Gastrocnemius medialis (tissue), 4 donors: ENCODE results near the gene ATP6V1F. TPM values are rescaled to one million over a fixed set of nuclear protein-coding genes. Genes with fewer than 3 reads are reported as not detected.

Experiments used
- ATAC-seq, 2 donors: fragments of 150-250 bp; one replicate each; pipeline ENCODE4 v1.9.1; 2016
- DNase-seq, 2 donors: peaks; one replicate each; pipeline ENCODE4 v3.0.0-alpha.2; 2019
- H3K27ac ChIP-seq, 4 donors: fragments of 200-600 bp; sonication (generic); 1 replicate in 1 of 4; 2 replicates in 3 of 4; pipeline ENCODE4 v1.5.1; 2016 to 2018; ENCODE audit warnings: mild to moderate bottlenecking in 2 of 4, moderate library complexity in 1 of 4
- H3K27me3 ChIP-seq, 3 donors: fragments of 200-600 bp; sonication (generic) in 2 of 3; 1 replicate in 1 of 3; 2 replicates in 2 of 3; pipeline versions ENCODE4 v1.5.1 to v1.6.0; 2016 to 2019; ENCODE audit warnings: mild to moderate bottlenecking in 1 of 3, moderate library complexity in 1 of 3
- H3K36me3 ChIP-seq, 2 donors: fragments of 200-600 bp; sonication (generic) in 1 of 2; one replicate each; pipeline ENCODE4 v1.5.1; 2017 to 2018
- H3K4me1 ChIP-seq, 2 donors: fragments of 200-600 bp; sonication (generic) in 1 of 2; one replicate each; pipeline ENCODE4 v1.5.1; 2016 to 2017; ENCODE audit warnings: mild to moderate bottlenecking in 2 of 2
- H3K4me3 ChIP-seq, 4 donors: fragments of 200-600 bp; sonication (generic) in 3 of 4; 1 replicate in 1 of 4; 2 replicates in 3 of 4; pipeline ENCODE4 v1.5.1; 2016 to 2019; ENCODE audit warnings: mild to moderate bottlenecking in 2 of 4
- H3K9me3 ChIP-seq, 3 donors: fragments of 200-600 bp; sonication (generic) in 2 of 3; 1 replicate in 1 of 3; 2 replicates in 2 of 3; pipeline ENCODE4 v1.5.1; 2016 to 2019
- POLR2A ChIP-seq, 2 donors: fragments of 450-650 bp; IDR thresholded peaks; one replicate each; pipeline ENCODE4 v1.6.1; 2017; ENCODE audit warnings: antibody characterized with exemption in 2 of 2, mild to moderate bottlenecking in 2 of 2, moderate library complexity in 2 of 2
- in situ Hi-C, 4 donors: fragments of 200-750 bp; cut with MboI; loops; one replicate each; pipeline versions ENCODE4 v1.15.0 to v1.8.0; 2017; ENCODE audit warnings: low sequenced_read_pairs in 4 of 4
- intact Hi-C: fragments of 100-400 bp; cut with DNase I; formaldehyde crosslinking; loops from one replicate; pipeline ENCODE4 v1.15.1; 2023; ENCODE audit warnings: low total_unique reads
- total RNA-seq, 4 donors: library from RNA; depleted of rRNA; stranded (reverse); fragments of >200 nt; gene quantifications; one replicate each; pipeline versions ENCODE4 v1.1.0 to v1.2.3, GENCODE V29; 2016
- TF ChIP-seq, protein P1 (sequence below), 5 experiments: fragments of 450-650 bp in 3 of 5; fragments of 200-600 bp in 2 of 5; sonication (generic) in 2 of 5; IDR thresholded peaks in 4 of 5; conservative IDR thresholded peaks in 1 of 5; 1 replicate in 4 of 5; 2 replicates in 1 of 5; pipeline ENCODE4 v1.5.1; 2016 to 2019; ENCODE audit warnings: antibody characterized with exemption in 5 of 5, mild to moderate bottlenecking in 3 of 5, moderate library complexity in 3 of 5

Gene ATP6V1F
- total RNA-seq, 4 donors from 2014 or later: 79.3 to 99.2 (median 82.3) TPM

DNA sequence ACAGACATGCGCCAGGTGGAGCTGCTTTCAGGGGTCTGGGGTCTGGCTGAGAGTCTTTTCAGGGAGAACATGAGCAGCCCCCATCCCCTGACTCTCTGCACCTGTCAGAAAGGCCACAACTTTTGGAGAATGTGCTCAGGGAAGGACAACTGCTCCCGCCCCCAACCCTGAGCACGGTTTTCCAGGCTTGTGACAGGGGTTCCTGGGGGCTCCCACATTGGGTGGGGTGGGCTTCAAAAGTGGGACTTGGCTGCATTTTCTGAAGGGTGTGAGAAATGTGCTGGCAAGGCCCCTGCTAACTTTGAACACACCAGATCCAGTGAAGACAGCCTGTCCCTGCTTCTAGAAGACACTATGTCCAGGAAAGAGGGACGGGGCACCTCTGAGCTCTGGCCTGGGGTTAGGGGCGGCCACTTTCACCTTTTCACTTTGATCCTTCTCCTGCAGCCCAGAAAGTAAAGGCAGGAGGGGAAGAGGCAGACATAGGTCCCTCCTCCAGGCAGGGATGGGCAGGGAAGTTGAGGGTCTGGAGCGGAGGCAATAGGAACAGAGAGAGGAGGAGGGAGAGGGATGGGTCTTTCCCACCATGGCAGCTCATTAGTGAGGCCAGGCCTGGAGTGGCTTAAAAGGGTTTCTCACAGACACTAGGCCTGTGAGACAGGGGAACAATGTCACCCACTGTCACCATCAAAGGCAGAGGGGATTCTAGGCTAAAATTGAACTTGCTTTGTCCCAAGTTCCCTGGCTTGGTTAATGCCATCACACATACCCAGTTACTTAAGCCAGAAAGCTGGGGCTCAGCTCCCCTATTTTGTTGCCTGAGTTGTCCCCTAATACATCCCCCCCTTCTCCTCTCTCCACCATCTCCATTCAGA is 46.3 kb downstream of the ATP6V1F start:
- no peak for DNase-seq
- Histone ChIP-seq H3K4me3 (no peak overlapping the region), H3K27ac (no peak overlapping the region), H3K36me3 (no peaks in the 10 kb centered on the region), H3K4me1 (no peaks in the 10 kb centered on the region), H3K9me3 (no peaks in the 10 kb centered on the region), H3K27me3 (peaks cover 12 to 29% (median 27%) of the 10 kb centered on the region in 3 donors)
- no peak for ATAC-seq
- no peak for TF ChIP-seq POLR2A (IDR thresholded peaks at IDR 0.05)
- TF ChIP-seq, protein P1, sequence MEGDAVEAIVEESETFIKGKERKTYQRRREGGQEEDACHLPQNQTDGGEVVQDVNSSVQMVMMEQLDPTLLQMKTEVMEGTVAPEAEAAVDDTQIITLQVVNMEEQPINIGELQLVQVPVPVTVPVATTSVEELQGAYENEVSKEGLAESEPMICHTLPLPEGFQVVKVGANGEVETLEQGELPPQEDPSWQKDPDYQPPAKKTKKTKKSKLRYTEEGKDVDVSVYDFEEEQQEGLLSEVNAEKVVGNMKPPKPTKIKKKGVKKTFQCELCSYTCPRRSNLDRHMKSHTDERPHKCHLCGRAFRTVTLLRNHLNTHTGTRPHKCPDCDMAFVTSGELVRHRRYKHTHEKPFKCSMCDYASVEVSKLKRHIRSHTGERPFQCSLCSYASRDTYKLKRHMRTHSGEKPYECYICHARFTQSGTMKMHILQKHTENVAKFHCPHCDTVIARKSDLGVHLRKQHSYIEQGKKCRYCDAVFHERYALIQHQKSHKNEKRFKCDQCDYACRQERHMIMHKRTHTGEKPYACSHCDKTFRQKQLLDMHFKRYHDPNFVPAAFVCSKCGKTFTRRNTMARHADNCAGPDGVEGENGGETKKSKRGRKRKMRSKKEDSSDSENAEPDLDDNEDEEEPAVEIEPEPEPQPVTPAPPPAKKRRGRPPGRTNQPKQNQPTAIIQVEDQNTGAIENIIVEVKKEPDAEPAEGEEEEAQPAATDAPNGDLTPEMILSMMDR (IDR thresholded peaks at IDR 0.05 in 4 of 5, conservative IDR thresholded peaks at IDR 0.05 in 1 of 5): no peak
- intact Hi-C loops (no loop called here), in situ Hi-C loops (loop anchor here in 2 of 4 donors (10.0 kb wide), 1 partner anchor 186 kb away; no protein-coding TSS in a partner anchor)

DNA sequence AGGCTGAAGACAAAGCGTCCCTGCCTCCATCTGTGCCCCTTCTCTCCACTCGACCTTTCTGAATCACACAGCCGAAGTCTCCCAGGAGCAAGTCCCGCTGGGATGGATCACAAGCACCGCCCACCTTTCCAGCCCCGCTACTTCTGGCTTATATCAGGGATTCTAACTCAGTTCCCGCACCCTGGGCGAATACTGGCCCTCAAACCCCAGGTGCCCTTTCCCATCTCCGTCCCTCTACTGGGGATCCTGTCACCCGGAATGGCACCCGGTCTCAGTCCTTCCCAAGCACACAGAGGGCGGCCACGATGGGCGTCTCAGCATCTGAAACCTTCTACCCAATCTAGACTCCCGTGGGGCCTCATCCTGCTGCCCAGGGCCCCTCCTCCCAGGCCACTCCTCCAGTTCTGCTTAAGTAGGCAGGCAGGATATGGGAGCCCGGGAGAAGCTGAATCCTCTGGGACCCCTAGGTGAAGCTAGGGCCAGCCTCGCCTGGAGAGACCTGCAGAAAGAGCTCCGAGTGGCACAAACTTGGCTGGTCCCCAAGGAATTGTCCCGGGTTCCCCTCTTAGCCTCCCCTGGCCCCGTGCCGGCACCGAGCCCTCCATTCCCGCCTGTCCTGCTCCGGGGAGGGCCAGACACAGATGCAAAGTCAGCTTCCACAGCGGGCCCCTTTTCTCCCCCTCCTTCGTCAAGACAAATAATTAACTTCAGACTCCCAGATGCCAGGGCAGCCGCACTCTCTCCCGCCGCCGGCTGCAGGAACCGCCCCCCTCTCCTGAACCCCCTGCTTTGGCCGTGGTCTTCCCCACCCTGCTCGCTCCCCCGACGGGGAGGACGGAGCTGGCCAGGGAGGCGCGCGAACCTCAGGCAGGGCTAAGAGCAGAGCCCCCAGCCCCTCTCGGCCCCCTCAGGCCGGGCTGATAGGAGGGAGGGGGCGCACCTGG is 47.2 kb downstream of the ATP6V1F start:
- intact Hi-C loops (no loop called here), in situ Hi-C loops (loop anchor here in 2 of 4 donors (10.0 kb wide), 1 partner anchor 185 kb away; no protein-coding TSS in a partner anchor)
- Histone ChIP-seq H3K36me3 (no peaks in the 10 kb centered on the region), H3K4me3 (peak overlapping the region in 2 of 4 donors; percentile 5 to 26), H3K9me3 (no peaks in the 10 kb centered on the region), H3K4me1 (no peaks in the 10 kb centered on the region), H3K27me3 (peaks cover 12 to 38% (median 35%) of the 10 kb centered on the region in 3 donors), H3K27ac (no peak overlapping the region)
- ATAC-seq (no peak), DNase-seq (no peak)
- no peak for TF ChIP-seq POLR2A (IDR thresholded peaks at IDR 0.05)
- TF ChIP-seq, protein P1 (IDR thresholded peaks at IDR 0.05 in 4 of 5, conservative IDR thresholded peaks at IDR 0.05 in 1 of 5): no peak

DNA sequence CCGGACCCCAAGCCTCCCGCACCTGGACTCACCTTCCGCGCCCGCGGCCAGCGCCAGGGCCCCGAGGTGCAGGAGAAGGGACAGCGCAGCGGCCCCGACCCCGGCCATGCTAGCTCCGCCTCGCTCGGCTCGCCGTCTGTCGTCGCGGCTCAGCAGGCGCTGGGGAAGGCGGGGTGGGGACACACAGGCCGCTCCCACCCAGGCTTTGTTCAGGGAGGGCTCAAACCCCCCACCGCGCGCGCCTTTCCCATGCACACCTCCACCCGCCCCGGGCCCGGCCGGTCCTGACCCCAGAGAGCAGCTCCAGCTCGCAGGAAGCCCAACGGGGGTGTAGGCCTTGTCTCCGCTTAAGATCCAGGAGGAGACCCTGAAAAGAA is 47.9 kb downstream of the ATP6V1F start, which contains the start of gene KCP:
Gene KCP (minus strand): TSS at position 141 of the 377 bp plus-strand sequence. CDS start 33 bp downstream, at position 108.
- Histone ChIP-seq H3K4me1 (peaks cover 0 to 6% of the 10 kb centered on the region in 2 donors), H3K36me3 (no peaks in the 10 kb centered on the region), H3K27ac (peak within 1 kb of the TSS in 2 of 4 donors; percentile 22 to 47), H3K27me3 (peaks cover 12 to 45% (median 41%) of the 10 kb centered on the region in 3 donors), H3K9me3 (no peaks in the 10 kb centered on the region), H3K4me3 (peak within 1 kb of the TSS in 2 of 4 donors; percentile 5 to 26)
- no peak for TF ChIP-seq POLR2A (IDR thresholded peaks at IDR 0.05)
- TF ChIP-seq, protein P1 (IDR thresholded peaks at IDR 0.05 in 4 of 5, conservative IDR thresholded peaks at IDR 0.05 in 1 of 5): no peak
- no peak for DNase-seq
- no peak for ATAC-seq
- intact Hi-C loops (no loop called here), in situ Hi-C loops (no loop called here)

GRCh38 chr7:128911423-128912031 is 48.9 kb downstream of the ATP6V1F start:
- no peak overlapping the region for H3K4me3 ChIP-seq
- H3K4me1 ChIP-seq: peaks cover 0 to 9% of the 10 kb centered on the region in 2 donors
- intact Hi-C loops (no loop called here), in situ Hi-C loops (no loop called here)
- H3K27ac ChIP-seq: peak overlapping the region in 2 of 4 donors; percentile 22 to 47
- no peak for DNase-seq
- H3K36me3 ChIP-seq: no peaks in the 10 kb centered on the region
- peak in 1 of 2 donors; percentile 31 for ATAC-seq
- TF ChIP-seq POLR2A (IDR thresholded peaks at IDR 0.05): no peak
- TF ChIP-seq, protein P1 (IDR thresholded peaks at IDR 0.05 in 4 of 5, conservative IDR thresholded peaks at IDR 0.05 in 1 of 5): no peak
- peaks cover 18 to 52% (median 50%) of the 10 kb centered on the region in 3 donors for H3K27me3 ChIP-seq
- H3K9me3 ChIP-seq: no peaks in the 10 kb centered on the region
